ENCODE results near the gene PHC2. TPM values are rescaled to one million over a fixed set of nuclear protein-coding genes. Genes with fewer than 3 reads are reported as not detected.
A peak's percentile ranks its signal among the peaks of the same experiment; 100 is the strongest.
"Not testable (repeated sequence)": the region's sequence is repeated elsewhere in the genome, so short reads cannot be mapped to it uniquely, and the experiment has no call there.

The PHC2 gene
- total RNA-seq, 1 experiment from 2014 or later = 62.0 TPM

GRCh38 chr1:33314416-33314815 lies 116.5 kb downstream of the PHC2 start:
- DNase-seq (ENCODE audit: low spot score) = no peak

- no peak for DNase-seq (ENCODE audit: low spot score)
Measured at GRCh38 chr1:33312413-33312749, 118.5 kb downstream of the PHC2 start.

- DNase-seq (ENCODE audit: low spot score) = no peak
Measured at GRCh38 chr1:33311706-33312412, 119.0 kb downstream of the PHC2 start.

- DNase-seq (ENCODE audit: low spot score) = no peak
Measured at GRCh38 chr1:33310702-33311101, 120.2 kb downstream of the PHC2 start.

- DNase-seq (ENCODE audit: low spot score) = not testable (repeated sequence)
Measured at GRCh38 chr1:33309351-33309750, 121.5 kb downstream of the PHC2 start.

GRCh38 chr1:33307494-33307864 lies 123.4 kb downstream of the PHC2 start:
- DNase-seq (ENCODE audit: low spot score) = no peak

- DNase-seq (ENCODE audit: low spot score) = no peak
Measured at GRCh38 chr1:33306653-33307493, 124.0 kb downstream of the PHC2 start.

- no peak for DNase-seq (ENCODE audit: low spot score)
Measured at GRCh38 chr1:33305816-33306652, 124.9 kb downstream of the PHC2 start.

GRCh38 chr1:33305016-33305415 lies 125.9 kb downstream of the PHC2 start:
- no peak for DNase-seq (ENCODE audit: low spot score)

- no peak for DNase-seq (ENCODE audit: low spot score)
Measured at GRCh38 chr1:33302325-33302724, 128.6 kb downstream of the PHC2 start.

GRCh38 chr1:33301273-33301984 lies 129.5 kb downstream of the PHC2 start:
- no peak for DNase-seq (ENCODE audit: low spot score)

GRCh38 chr1:33300673-33301072 lies 130.2 kb downstream of the PHC2 start:
- no peak for DNase-seq (ENCODE audit: low spot score)

GRCh38 chr1:33299461-33300155 lies 131.3 kb downstream of the PHC2 start:
- DNase-seq (ENCODE audit: low spot score) = no peak

GRCh38 chr1:33298623-33299277 lies 132.1 kb downstream of the PHC2 start:
- peak; percentile 48 for DNase-seq (ENCODE audit: low spot score)

GRCh38 chr1:33297911-33298622 lies 132.8 kb downstream of the PHC2 start:
- DNase-seq (ENCODE audit: low spot score) = no peak

- DNase-seq (ENCODE audit: low spot score) = no peak
Measured at GRCh38 chr1:33296824-33297223, 134.1 kb downstream of the PHC2 start.

GRCh38 chr1:33296082-33296458 lies 134.8 kb downstream of the PHC2 start:
- DNase-seq (ENCODE audit: low spot score) = no peak

GRCh38 chr1:33295450-33296081 lies 135.3 kb downstream of the PHC2 start:
- peak; percentile 68 for DNase-seq (ENCODE audit: low spot score)

GRCh38 chr1:33295023-33295422 lies 135.9 kb downstream of the PHC2 start:
- DNase-seq (ENCODE audit: low spot score) = no peak

Data from A172 (cell line).